ENCODE data around the gene GBX1.

DNA sequence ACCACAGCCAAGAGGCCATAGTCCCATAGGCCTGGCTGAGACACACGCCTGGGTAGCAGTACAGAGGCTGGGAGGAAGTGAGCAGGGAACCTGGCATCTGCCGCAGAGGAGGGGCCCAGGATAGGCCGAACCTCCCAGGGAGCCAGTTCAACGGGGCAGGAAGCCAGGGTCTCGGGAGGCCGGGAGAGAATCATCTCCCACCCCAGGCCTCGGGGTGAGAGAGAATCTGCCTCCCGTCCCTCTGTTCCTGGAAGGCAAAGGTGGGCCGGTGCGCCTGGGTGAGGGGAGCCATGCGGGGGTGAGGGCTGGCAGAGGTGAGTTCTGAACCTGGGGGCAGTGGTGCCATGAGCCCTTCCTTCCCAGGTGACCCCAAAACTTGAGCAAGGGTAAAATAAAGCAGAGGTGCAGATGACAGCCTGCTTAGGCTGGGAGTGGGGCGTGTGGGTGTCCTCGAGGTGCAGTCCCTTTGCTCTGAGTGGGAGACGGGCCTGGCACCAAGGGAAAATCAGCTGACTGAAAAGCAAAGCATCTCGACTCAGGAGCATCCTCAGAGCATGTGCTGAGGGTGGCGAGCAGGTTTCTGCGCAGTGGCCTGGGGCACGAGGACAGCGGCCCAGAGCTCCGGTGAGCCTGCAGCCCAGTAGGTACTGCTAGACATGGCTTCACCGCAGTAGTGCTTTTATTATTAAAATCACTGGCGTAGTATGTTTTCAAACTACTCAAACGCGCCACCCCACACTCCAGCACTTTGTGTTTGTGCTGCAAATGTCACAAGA, 65.7 kb downstream of the GBX1 start:
- TF ChIP-seq, protein P1, sequence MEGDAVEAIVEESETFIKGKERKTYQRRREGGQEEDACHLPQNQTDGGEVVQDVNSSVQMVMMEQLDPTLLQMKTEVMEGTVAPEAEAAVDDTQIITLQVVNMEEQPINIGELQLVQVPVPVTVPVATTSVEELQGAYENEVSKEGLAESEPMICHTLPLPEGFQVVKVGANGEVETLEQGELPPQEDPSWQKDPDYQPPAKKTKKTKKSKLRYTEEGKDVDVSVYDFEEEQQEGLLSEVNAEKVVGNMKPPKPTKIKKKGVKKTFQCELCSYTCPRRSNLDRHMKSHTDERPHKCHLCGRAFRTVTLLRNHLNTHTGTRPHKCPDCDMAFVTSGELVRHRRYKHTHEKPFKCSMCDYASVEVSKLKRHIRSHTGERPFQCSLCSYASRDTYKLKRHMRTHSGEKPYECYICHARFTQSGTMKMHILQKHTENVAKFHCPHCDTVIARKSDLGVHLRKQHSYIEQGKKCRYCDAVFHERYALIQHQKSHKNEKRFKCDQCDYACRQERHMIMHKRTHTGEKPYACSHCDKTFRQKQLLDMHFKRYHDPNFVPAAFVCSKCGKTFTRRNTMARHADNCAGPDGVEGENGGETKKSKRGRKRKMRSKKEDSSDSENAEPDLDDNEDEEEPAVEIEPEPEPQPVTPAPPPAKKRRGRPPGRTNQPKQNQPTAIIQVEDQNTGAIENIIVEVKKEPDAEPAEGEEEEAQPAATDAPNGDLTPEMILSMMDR (IDR thresholded peaks at IDR 0.05) = no peak
- no peak for TF ChIP-seq POLR2A (IDR thresholded peaks at IDR 0.05)

All from heart left ventricle (tissue), 13 donors.